22Rv1 (cell line): ENCODE results near the gene PRH2.

Experiments
- CTCF ChIP-seq: fragments of 450-650 bp; IDR thresholded peaks from 2 replicates; pipeline ENCODE4 v1.5.1; 2017; ENCODE audit warnings: mild to moderate bottlenecking
- ZFX ChIP-seq: fragments of 450-650 bp; IDR thresholded peaks from 2 replicates; pipeline ENCODE4 v1.6.1; 2017; ENCODE audit warnings: antibody characterized with exemption, borderline replicate concordance

GRCh38 chr12:10896854-10897253 lies 32.2 kb upstream of the PRH2 start:
- TF ChIP-seq CTCF (no peak), ZFX (no peak)
